CD4-positive, alpha-beta T cell treated with Interleukin-4 for 1 hour (primary cell): ENCODE measurements around the gene TCFL5.
A peak's percentile ranks its signal among the peaks of the same experiment; 100 is the strongest.

ENCODE experiments used
- DNase-seq, 2 donors: peaks; one replicate each; pipeline ENCODE4 v3.0.0-alpha.2; 2020 to 2022

TCFL5 gene

GRCh38 chr20:62861726-62862336 is at the start of gene TCFL5:
TSS of gene TCFL5 (minus strand) at chr20:62861822. CDS start at chr20:62861670, 152 bp downstream.
- peak; percentile 90 to 94 for DNase-seq

- no peak for DNase-seq
These were observed 49.3 kb upstream of the TCFL5 start for GRCh38 chr20:62910777-62911497.

DNA sequence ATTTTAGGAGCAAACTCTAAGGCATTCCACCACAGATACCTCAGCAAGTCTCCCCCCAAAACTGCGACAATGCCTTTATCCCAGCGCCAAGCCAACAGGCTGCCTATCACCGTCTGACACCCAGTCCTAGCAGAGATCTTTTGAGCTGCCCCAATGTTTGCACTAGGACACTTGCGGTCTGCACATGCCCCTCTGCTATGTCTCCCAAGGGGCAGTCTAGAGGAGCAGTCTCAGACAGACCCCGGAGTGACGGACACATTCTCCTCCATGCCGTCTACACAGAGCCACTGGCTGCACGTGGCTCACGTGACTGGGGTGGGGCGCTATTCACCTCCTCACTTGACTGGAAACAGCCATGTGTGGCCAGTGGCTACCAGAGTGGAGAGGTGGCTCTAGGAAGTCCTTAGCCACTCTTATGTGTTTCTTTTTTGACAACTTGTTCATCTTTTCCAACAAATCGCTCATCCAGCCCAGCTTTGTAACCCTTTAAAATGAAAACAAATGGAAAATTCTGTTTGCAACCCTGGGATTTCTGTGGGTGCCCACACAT is 48.7 kb upstream of the TCFL5 start:
- DNase-seq, result no peak

DNA sequence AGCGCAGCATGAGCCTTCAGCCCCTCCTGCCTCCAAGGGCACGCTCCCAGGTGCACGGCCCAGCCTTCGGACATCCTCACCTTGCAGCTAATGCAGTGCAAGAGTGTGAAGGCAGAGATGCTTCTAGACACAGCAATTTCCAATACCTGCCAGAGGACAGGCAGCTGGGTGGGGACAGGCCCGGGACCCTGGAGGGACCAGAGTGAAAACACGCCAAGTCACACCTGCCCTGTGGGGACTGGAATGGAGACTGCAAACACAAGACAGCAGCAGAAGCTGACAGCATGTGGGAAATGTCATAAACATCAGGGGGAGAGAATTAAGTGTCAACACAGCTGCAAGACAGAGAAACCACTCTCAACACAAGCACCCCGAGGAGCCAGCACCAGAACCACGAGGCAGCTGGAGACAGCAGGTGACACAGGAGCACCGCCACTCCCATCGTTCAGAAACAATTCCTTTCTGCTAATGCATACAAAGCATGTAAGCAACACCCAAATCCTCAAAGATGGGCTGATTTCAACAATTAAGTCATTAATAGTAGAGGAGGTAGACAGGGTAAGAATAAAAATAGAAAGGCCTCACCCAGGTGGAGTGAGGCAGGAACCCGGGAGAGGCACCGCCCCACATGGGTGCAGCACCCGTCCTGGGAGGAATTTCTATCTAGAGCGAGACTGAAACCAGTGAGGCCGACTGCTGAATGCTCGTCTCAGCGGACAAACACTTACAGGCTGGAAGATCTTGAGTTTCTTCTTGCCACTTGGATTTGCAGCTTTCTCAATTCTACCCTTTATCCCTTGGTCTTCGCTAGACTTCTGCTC is 47.6 kb upstream of the TCFL5 start:
- no peak for DNase-seq

GRCh38 chr20:62907384-62908317 is 46.0 kb upstream of the TCFL5 start:
- DNase-seq, result peak; percentile 35 to 53

DNA sequence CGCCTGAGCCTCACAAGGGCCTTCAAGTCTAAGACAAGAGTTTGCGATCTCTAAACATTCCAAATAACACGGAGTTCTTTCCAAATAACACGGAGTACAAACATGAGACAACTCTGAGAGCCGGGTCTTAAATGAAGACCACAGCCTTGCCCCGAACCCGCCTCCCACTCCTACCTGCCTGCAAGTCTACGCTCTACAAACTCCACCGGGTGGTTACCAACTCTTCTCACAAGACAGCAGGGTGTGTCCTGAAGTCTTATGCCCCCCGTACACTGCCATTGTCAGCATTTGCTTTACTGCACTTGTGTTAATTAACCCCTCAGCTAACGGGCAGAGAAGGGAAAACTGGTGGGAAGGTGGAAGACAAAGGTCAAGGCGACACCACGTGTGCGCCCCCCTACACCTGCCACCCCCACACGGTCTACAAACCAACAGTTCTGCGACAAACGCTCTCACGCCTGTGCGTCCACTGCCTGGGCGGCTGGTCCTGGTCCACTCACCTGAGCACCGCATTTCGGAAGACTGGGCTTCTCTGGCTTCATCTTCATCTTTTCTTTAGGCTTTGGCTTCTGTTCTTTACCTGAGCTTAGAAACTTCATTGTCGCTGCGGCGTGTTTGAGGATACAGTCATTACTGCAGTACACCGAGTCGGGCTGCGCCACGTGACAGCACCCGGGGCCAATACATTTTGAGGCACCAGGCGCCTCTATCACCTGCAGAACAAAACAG is 45.2 kb upstream of the TCFL5 start:
- no peak for DNase-seq

DNA sequence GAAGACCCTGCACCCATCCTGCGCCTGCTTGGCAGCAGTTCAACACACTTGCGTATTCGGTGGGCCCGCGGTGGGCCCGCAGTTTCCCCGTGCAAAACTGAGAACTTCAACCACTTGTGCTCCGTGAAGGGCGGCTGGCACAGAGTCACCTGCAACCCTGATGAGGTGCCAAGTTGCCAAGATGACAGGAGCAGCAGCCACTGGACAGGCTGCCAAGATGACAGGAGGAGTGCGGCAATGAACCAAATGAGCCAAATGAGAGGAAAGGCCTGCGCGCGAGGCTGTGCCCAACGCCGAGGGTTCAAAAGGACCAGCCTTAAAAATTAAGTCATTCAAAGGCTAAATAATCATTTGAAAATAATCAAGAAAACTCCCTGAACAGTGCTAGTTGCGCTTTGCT is 44.6 kb upstream of the TCFL5 start:
- no peak for DNase-seq

GRCh38 chr20:62905536-62906117 is 44.0 kb upstream of the TCFL5 start:
- no peak for DNase-seq

DNA sequence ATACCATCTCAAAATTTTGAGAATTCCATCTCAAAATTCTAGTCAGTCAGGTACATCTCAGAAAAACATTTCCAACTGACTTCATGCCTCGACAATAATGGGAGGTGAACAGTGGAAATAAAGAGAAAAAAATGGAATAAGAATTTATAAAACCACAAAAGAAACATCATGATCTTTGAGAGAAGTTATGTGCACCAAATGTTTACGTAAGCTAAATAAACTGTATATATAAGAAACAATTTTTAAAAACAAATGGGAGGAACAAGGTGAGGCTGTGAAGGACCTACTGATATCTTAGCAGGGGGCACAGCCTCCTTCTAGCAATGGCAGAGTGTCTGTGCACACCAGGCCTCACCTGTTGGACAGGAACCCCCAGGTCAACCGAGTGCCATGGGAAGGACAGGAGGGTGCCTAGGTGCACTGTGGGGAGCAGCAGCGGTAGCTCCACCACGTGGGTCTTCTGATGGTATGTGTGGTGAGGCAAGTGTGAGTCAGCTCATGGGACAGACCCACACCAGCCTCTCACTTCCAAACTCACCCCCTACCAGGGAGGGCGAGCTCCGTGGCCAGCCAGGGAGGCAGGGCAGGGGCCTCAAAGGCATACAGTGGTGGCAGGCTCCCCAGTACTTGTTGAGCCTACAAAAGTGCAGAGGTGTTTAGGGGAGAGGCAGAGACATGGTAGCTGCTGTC is 41.4 kb upstream of the TCFL5 start:
- DNase-seq, result no peak

GRCh38 chr20:62901891-62902290 is 40.3 kb upstream of the TCFL5 start:
- DNase-seq, result no peak

GRCh38 chr20:62900692-62901584 is 39.3 kb upstream of the TCFL5 start:
- DNase-seq, result peak in 1 of 2 donors; percentile 36

DNA sequence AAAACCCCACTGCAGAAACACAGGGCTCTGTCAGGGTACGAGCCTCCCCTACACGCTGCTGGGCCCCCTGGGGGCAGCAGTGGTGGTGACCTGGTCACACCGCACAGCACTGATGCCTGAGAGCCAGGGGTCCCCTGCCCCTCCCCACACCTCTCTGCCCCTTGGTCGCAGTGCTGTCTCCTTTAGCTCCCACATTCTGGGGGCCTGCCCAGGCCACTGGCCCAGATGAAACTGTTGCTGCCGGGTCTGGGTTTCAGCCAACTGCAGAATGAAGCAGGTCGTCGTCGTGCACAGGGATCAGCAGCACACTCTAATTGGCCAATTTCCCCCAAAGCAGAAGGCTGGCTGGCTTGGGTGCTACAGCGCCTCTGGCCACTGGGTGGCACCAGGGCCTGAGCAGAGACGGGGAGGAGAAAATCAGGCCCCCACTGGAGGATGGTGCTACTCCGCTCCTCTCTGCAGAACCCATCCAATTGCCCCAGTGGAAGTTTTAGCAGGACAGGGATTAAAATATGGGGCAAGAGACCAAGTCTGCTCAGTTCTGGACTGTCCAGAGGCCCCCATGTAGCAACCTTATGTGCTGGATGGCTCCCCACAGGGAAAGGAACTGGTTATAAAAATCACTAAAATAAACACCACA is 38.5 kb upstream of the TCFL5 start:
- peak; percentile 78 to 84 for DNase-seq

DNA sequence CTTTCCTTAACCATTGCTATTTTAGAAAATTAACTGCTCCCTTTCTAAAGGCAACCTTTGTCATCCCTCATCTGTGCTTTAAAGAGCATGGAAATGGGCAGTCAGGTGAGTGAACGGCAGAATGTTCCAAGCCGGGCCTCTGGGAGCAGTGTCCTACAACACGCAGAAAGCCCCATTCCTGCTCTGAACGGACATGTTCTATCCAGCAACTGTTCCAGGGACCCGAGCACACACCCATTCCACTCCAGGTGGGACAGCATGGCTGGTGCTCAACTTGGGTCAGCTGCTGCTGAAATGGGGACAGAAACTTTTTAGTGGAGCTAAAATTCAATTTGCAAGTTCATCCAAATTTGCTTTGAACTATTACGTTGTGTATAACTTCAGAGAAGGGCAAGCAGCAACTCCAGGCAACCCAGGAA is 38.0 kb upstream of the TCFL5 start:
- no peak for DNase-seq

- no peak for DNase-seq
These were observed 37.5 kb upstream of the TCFL5 start for GRCh38 chr20:62898970-62899632.

DNA sequence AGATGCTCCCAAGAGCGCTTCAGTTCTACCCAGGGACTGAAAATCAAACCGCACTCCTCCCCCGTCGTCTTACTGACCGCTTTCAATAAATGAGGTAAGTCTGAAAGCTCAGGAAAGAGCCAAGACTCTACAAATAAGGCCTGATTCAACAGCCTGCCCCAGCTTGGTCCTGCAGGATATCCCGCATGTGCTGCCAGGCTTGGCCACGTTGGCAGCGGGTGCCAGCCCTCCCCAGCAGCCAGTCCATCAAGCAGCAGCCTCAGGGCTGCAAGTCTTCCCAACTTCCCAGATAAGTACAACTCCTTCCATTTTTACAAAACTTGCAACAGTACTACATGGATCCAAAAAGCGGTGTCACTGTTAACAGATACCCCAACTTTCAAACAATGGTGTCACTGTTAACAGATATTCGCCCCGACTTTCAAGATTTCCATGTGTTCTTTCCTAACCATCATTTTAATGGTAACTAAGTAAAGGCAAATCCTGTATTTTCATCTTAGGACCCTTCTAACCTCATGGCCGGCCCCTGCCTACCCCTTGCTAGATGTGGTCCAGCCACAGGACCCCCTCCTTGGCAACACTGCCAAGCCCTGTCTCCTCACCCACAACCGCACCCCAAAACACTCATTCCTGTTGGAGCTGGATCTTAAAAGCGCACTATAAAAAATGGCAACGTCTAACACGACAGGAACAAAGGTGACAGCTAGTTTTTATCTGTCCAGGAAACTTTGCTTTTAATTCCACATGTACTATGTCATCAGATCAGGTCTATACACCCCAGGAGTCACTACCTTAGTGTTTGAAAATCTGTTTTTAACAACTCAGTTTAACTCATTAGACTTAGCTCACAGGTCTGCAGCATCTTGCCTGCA is 36.7 kb upstream of the TCFL5 start:
- DNase-seq, result no peak

DNA sequence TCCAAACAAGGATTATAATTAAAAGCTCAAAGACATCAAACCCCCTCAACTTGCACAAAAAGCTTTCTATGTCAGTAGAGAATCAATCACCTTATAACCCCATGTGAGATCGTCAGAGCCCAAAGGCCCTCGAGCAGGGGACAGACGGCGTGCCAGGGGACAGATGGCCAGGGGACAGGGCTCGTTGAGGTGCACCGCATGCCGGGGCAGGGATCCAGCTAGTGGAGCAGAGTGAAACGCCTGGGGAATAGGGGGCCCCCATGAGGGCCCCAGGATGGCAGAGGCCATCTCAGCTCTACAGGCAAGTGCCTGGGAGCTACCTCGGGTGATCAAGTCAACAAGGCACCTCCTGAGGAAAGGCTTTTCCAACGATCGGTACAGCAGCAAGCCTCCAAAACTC is 36.0 kb upstream of the TCFL5 start:
- DNase-seq, result no peak

DNA sequence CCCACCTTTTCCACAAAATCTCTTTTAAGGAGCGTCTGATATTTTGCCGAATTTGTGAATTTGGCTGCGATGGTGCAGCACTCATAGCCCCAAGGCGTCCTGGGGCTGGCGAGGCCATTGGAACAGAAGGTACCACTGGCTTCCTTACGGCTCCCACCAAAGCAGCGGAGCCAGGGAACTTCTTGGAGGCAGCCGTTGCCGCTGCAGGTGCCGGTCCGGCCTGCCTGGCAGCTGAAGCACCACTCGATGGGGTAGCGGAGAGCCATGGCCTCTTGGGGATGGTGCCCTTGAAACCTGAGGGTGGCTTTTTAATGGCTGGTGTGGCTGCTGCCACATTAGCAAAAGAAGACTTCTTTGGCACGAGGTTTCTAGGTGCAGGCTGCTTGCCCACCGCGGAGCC is 34.9 kb upstream of the TCFL5 start:
- DNase-seq, result no peak
